GM23338 (cell line): ENCODE measurements around the gene TNIP1. TPM values are rescaled to one million over a fixed set of nuclear protein-coding genes. Genes with fewer than 3 reads are reported as not detected.

Source experiments
- ATAC-seq: fragments of 200-7000 bp; cut with Tn5 transposase; 3 replicates; pipeline ENCODE4 v1.9.1; 2020
- DNase-seq: peaks from one replicate; pipeline ENCODE4 v3.0.0-alpha.2; 2015; ENCODE audit warnings: low spot score
- H2AFZ ChIP-seq: fragments of 200-600 bp; sonication (generic); 2 replicates; pipeline ENCODE4 v1.8.0; 2016; ENCODE audit warnings: antibody characterized with exemption, mild to moderate bottlenecking, moderate library complexity
- H3F3A ChIP-seq: fragments of 200-600 bp; sonication (generic); replicated peaks from 2 replicates; pipeline ENCODE4 v1.8.0; 2017; ENCODE audit warnings: antibody characterized with exemption, mixed run types, low read depth
- H3K27ac ChIP-seq: fragments of 200-600 bp; sonication (generic); 2 replicates; pipeline ENCODE4 v1.6.1; 2016; ENCODE audit warnings: low read depth
- H3K27me3 ChIP-seq: fragments of 200-600 bp; sonication (generic); 2 replicates; pipeline ENCODE4 v1.8.0; 2016; ENCODE audit warnings: mild to moderate bottlenecking, mixed run types, moderate library complexity; ENCODE audit not compliant: insufficient read depth
- H3K36me3 ChIP-seq: fragments of 200-600 bp; sonication (generic); 2 replicates; pipeline ENCODE4 v1.8.0; 2016; ENCODE audit warnings: mild to moderate bottlenecking; ENCODE audit not compliant: insufficient read depth
- H3K4me1 ChIP-seq: fragments of 200-600 bp; sonication (generic); 2 replicates; pipeline ENCODE4 v1.8.0; 2016; ENCODE audit warnings: mild to moderate bottlenecking, moderate library complexity; ENCODE audit not compliant: insufficient read depth
- H3K4me2 ChIP-seq: fragments of 200-600 bp; sonication (generic); 2 replicates; pipeline ENCODE4 v1.7.1; 2017; ENCODE audit warnings: mixed run types
- H3K4me3 ChIP-seq: fragments of 200-600 bp; sonication (generic); 2 replicates; pipeline ENCODE4 v1.6.1; 2016; ENCODE audit warnings: mixed run types
- H3K79me2 ChIP-seq: fragments of 200-600 bp; sonication (generic); replicated peaks from 2 replicates; pipeline ENCODE4 v1.8.0; 2017; ENCODE audit warnings: mild to moderate bottlenecking; ENCODE audit not compliant: insufficient read depth
- H3K9me2 ChIP-seq: fragments of 200-600 bp; sonication (generic); 2 replicates; pipeline ENCODE4 v1.8.0; 2017; ENCODE audit not compliant: insufficient read depth
- H4K20me1 ChIP-seq: fragments of 200-600 bp; sonication (generic); replicated peaks from 2 replicates; pipeline ENCODE4 v1.8.0; 2017; ENCODE audit warnings: mild to moderate bottlenecking; ENCODE audit not compliant: insufficient read depth
- H3K27ac Mint-ChIP-seq: 2 replicates; pipeline ENCODE4 v1.8.0; 2020; ENCODE audit warnings: inconsistent platforms, mild to moderate bottlenecking, moderate library complexity, mixed read lengths
- H3K27me3 Mint-ChIP-seq: 3 replicates; pipeline ENCODE4 v1.8.0; 2022; ENCODE audit warnings: low read depth, mild to moderate bottlenecking, moderate library complexity, mixed read lengths, inconsistent platforms; ENCODE audit not compliant: insufficient read depth, poor library complexity
- H3K36me3 Mint-ChIP-seq: 3 replicates; pipeline ENCODE4 v1.8.0; 2021; ENCODE audit warnings: low read depth, mild to moderate bottlenecking, inconsistent platforms, moderate library complexity, mixed read lengths
- H3K4me1 Mint-ChIP-seq: 3 replicates; pipeline ENCODE4 v1.8.0; 2020; ENCODE audit warnings: mild to moderate bottlenecking, inconsistent platforms, mixed read lengths
- H3K4me3 Mint-ChIP-seq: 3 replicates; pipeline ENCODE4 v1.8.0; 2021; ENCODE audit warnings: moderate library complexity, mild to moderate bottlenecking, inconsistent platforms, mixed read lengths
- H3K9me3 Mint-ChIP-seq: 3 replicates; pipeline ENCODE4 v1.8.0; 2020; ENCODE audit warnings: moderate library complexity, mild to moderate bottlenecking, inconsistent platforms, mixed read lengths
- CREB1 ChIP-seq: fragments of 250-450 bp; sonication (Bioruptor Pico); IDR thresholded peaks from 2 replicates; pipeline ENCODE4 v1.5.0; 2020; ENCODE audit warnings: low read depth, mild to moderate bottlenecking, moderate library complexity
- EZH2 ChIP-seq: fragments of 200-600 bp; sonication (generic); IDR thresholded peaks from one replicate; pipeline ENCODE4 v1.8.0; 2017; ENCODE audit warnings: antibody characterized with exemption, mild to moderate bottlenecking, low read depth; ENCODE audit not compliant: unreplicated experiment
- EZH2phosphoT487 ChIP-seq: fragments of 200-600 bp; sonication (generic); IDR thresholded peaks from one replicate; pipeline ENCODE4 v1.8.1; 2018; ENCODE audit warnings: antibody characterized with exemption; ENCODE audit not compliant: unreplicated experiment
- JUNB ChIP-seq: IDR thresholded peaks from one replicate; pipeline ENCODE4 v1.6.1; 2016; ENCODE audit warnings: antibody characterized with exemption; ENCODE audit not compliant: unreplicated experiment
- NANOG ChIP-seq: IDR thresholded peaks from 2 replicates; pipeline ENCODE4 v1.6.1; 2016; ENCODE audit warnings: antibody characterized with exemption, borderline replicate concordance
- POLR2AphosphoS5 ChIP-seq: IDR thresholded peaks from 2 replicates; pipeline ENCODE4 v1.6.1; 2016; ENCODE audit warnings: antibody characterized with exemption, low read depth
- REST ChIP-seq: IDR thresholded peaks from one replicate; pipeline ENCODE4 v1.6.1; 2018; ENCODE audit warnings: antibody characterized with exemption; ENCODE audit not compliant: unreplicated experiment
- ZNF114 ChIP-seq: fragments of 250-450 bp; sonication (Bioruptor Pico); IDR thresholded peaks from 2 replicates; pipeline ENCODE4 v1.5.0; 2020; ENCODE audit warnings: mild to moderate bottlenecking, moderate library complexity
- ZNF331 ChIP-seq: fragments of 250-450 bp; sonication (Bioruptor Pico); IDR thresholded peaks from 2 replicates; pipeline ENCODE4 v1.5.0; 2020; ENCODE audit warnings: low read depth, mild to moderate bottlenecking, moderate library complexity
- polyA plus RNA-seq: library from polyadenylated mRNA; unstranded; fragments of >200 nt; fragmentation: Nextera tagmentation; extraction: Ambion mirVana; gene quantifications from 2 replicates; pipeline ENCODE4 v1.2.1, GENCODE V29; 2016
- total RNA-seq: library from RNA; depleted of rRNA; stranded (reverse); fragments of >200 nt; shearing (Covaris generic); gene quantifications from 2 replicates; pipeline ENCODE4 v1.2.3, GENCODE V29; 2014
- TF ChIP-seq, protein P1 (sequence below), 2 experiments: fragments of 200-600 bp in 1 of 2; sonication (generic) in 1 of 2; conservative IDR thresholded peaks; 2 replicates each; pipeline versions ENCODE4 v1.5.1 to v1.6.1; 2016 to 2017; ENCODE audit warnings: antibody characterized with exemption in 2 of 2, low read depth in 2 of 2, mild to moderate bottlenecking in 2 of 2, moderate library complexity in 1 of 2
- TF ChIP-seq, protein P2 (sequence below): IDR thresholded peaks from 2 replicates; pipeline ENCODE4 v1.6.1; 2016; ENCODE audit warnings: antibody characterized with exemption

The TNIP1 gene
- total and polyA plus RNA-seq, 2 experiments from 2014 or later, result 10.3 to 29.6 TPM

DNA sequence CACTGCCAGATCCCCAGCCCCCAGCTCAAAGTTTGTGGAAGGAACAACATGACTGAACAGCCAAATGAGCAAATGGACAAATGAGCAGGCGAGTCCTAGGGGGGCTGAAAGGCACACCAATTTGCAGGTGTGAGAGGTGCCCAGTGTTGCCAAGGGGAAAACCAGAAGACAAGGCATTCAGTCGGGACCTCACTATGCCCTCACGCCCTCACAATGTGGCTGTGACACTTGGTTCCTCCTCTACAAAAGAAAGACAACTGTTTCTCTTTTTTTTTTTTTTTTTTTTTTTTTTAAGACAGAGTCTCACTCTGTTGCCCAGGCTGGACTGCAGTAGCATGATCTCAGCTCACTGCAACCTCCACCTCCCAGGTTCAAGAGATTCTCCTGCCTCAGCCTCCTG lies 28.0 kb downstream of the TNIP1 start:
- H3K79me2 ChIP-seq, result no peaks in the 10 kb centered on the region
- H4K20me1 ChIP-seq, result no peaks in the 10 kb centered on the region; the same call in none of the 2 replicates
- H3K4me1 Mint-ChIP-seq, result peaks cover 3% of the 10 kb centered on the region; the same call in 1 of the 3 replicates
- H3K27ac Mint-ChIP-seq, result no peak overlapping the region
- H3K4me3 Mint-ChIP-seq, result no peak overlapping the region
- no peak for ATAC-seq
- no peaks in the 10 kb centered on the region for H3K27me3 ChIP-seq
- no peaks in the 10 kb centered on the region for H3F3A ChIP-seq
- DNase-seq, result no peak
- H3K27ac ChIP-seq, result no peak overlapping the region
- H3K9me3 Mint-ChIP-seq, result no peaks in the 10 kb centered on the region
- H3K4me1 ChIP-seq, result no peaks in the 10 kb centered on the region
- H3K9me2 ChIP-seq, result no peaks in the 10 kb centered on the region
- H3K4me2 ChIP-seq, result no peak overlapping the region
- no peaks in the 10 kb centered on the region for H3K36me3 Mint-ChIP-seq
- peaks cover 4% of the 10 kb centered on the region for H3K27me3 Mint-ChIP-seq
- H2AFZ ChIP-seq, result no peak overlapping the region
- H3K4me3 ChIP-seq, result no peak overlapping the region
- no peaks in the 10 kb centered on the region for H3K36me3 ChIP-seq
- no peak for TF ChIP-seq CREB1 (CRISPR knock-in tag)
- no peak for TF ChIP-seq ZNF331 (CRISPR knock-in tag)

DNA sequence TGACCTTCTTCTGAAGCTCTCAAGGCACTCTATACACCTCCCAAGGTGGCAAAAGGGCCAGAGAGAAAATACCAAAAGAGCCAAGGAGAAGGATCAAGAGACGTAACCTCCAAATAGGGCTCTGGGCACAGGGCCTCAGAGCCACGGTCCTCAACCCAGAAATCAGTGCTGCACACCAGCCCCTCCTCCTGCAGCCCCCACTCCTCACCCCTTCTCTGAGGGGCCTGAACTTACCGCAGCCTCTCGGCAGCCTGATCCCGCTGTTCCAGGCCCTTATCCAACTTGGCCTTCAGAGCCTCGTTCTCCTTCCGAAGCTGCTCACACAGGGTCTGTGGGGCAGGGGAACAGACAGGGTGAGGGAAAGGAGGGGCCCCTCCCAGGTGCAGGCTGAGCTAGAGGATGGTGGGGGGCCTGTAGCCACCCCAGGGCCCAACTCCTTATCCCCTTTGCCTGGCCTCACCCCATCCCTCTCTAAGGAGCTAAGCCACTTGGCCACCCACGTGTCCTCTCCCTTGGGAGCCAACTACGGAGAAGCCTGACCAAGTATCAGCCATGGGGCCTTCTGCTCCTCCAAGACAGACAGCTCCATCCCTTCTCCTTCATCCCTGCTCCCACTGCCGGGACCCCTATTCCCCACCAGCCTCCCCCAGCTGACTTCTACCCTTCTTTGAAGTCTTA lies 28.8 kb downstream of the TNIP1 start:
- no peaks in the 10 kb centered on the region for H3K4me1 ChIP-seq
- no peak for DNase-seq
- no peaks in the 10 kb centered on the region for H3K36me3 ChIP-seq
- peak; percentile 12 for ATAC-seq
- H2AFZ ChIP-seq, result no peak overlapping the region
- H3K4me3 ChIP-seq, result no peak overlapping the region
- Mint-ChIP-seq H3K27ac (no peak overlapping the region), H3K4me3 (no peak overlapping the region), H3K9me3 (no peaks in the 10 kb centered on the region), H3K36me3 (no peaks in the 10 kb centered on the region), H3K4me1 (peaks cover 3% of the 10 kb centered on the region; the same call in 1 of the 3 replicates), H3K27me3 (peaks cover 2% of the 10 kb centered on the region)
- no peak overlapping the region for H3K4me2 ChIP-seq
- H3F3A ChIP-seq, result no peaks in the 10 kb centered on the region
- no peak overlapping the region for H3K27ac ChIP-seq
- no peaks in the 10 kb centered on the region for H3K27me3 ChIP-seq
- no peaks in the 10 kb centered on the region for H3K79me2 ChIP-seq
- no peaks in the 10 kb centered on the region for H3K9me2 ChIP-seq
- H4K20me1 ChIP-seq, result no peaks in the 10 kb centered on the region; the same call in none of the 2 replicates
- TF ChIP-seq EZH2phosphoT487 (no peak), ZNF114 (CRISPR knock-in tag) (no peak), EZH2 (no peak), POLR2AphosphoS5 (no peak), NANOG (no peak), REST (no peak), ZNF331 (CRISPR knock-in tag) (no peak), CREB1 (CRISPR knock-in tag) (no peak), JUNB (no peak)
- TF ChIP-seq, protein P1, sequence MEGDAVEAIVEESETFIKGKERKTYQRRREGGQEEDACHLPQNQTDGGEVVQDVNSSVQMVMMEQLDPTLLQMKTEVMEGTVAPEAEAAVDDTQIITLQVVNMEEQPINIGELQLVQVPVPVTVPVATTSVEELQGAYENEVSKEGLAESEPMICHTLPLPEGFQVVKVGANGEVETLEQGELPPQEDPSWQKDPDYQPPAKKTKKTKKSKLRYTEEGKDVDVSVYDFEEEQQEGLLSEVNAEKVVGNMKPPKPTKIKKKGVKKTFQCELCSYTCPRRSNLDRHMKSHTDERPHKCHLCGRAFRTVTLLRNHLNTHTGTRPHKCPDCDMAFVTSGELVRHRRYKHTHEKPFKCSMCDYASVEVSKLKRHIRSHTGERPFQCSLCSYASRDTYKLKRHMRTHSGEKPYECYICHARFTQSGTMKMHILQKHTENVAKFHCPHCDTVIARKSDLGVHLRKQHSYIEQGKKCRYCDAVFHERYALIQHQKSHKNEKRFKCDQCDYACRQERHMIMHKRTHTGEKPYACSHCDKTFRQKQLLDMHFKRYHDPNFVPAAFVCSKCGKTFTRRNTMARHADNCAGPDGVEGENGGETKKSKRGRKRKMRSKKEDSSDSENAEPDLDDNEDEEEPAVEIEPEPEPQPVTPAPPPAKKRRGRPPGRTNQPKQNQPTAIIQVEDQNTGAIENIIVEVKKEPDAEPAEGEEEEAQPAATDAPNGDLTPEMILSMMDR (conservative IDR thresholded peaks at IDR 0.05; ENCODE audit: low read depth in 2 of 2), result no peak
- TF ChIP-seq, protein P2, sequence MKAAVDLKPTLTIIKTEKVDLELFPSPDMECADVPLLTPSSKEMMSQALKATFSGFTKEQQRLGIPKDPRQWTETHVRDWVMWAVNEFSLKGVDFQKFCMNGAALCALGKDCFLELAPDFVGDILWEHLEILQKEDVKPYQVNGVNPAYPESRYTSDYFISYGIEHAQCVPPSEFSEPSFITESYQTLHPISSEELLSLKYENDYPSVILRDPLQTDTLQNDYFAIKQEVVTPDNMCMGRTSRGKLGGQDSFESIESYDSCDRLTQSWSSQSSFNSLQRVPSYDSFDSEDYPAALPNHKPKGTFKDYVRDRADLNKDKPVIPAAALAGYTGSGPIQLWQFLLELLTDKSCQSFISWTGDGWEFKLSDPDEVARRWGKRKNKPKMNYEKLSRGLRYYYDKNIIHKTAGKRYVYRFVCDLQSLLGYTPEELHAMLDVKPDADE, result no peak
